GM12801 (cell line): ENCODE data around the gene SORCS2.

Source experiments
- CTCF ChIP-seq: IDR thresholded peaks from one replicate; pipeline ENCODE4 v1.5.1; 2011; ENCODE audit warnings: control low read depth; ENCODE audit not compliant: insufficient read length; ENCODE audit errors: extremely low read depth

Gene SORCS2

GRCh38 chr4:7693711-7694110 is 501.4 kb downstream of the SORCS2 start:
- no peak for TF ChIP-seq CTCF

DNA sequence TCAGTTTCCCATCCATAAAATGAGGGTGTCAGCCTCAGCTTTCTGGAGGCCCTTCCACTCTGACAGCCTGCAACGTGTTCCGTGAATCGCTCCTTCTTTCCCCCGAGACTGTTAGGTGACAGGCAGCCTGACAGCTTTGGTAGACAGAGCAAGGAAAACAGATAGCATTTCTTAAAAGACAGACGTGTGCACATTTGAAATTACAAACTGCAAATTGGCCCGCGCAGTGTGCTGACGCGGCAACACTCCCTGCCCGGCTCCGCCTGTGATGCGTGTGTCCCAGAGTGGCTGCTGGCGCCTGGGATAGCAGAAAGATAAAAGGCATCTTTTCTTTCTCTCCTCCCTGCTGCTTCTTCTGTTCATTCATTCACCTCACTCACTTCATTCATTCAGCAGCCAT is 502.0 kb downstream of the SORCS2 start:
- TF ChIP-seq CTCF: no peak

DNA sequence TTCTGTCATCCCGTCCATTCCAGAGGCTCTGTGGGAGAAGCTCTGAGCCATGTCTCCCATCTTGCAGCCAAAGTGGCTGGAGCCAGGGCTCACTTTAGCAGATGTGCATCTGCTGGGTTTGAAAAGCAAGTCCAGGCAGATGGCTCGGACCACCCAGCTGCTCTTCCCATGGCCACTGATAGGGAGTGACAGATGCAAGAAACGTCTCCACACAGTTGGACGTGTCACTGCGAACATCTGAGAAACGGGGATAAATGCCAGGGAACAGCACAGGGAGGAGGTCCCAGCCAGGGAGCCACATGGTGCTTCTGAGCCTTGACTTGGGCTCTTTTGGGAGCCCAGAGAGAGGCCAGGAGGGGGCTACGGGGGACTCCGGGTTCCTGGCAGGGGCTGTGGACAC is 505.0 kb downstream of the SORCS2 start:
- TF ChIP-seq CTCF: no peak

GRCh38 chr4:7697821-7698220 is 505.5 kb downstream of the SORCS2 start:
- TF ChIP-seq CTCF: no peak

DNA sequence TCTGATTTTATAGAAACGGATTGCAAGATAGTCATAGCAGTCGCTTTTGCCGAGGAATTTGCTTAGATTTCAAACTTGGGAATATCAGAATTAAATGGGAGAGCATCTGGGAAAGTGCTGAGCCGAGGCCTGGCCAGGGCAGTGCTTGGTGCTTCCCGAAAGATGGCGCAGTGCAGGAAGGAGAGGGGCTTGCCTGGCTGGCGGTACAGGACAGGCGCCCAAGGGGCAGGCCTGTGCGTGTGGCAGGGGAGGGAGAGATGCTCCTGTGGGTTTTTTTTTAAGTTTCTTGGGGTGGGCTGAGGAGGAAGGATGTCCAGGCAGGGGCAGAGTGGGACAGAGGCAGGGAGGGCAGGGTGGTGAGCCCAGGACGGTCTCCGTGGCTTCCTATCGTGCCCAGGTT is 506.2 kb downstream of the SORCS2 start:
- no peak for TF ChIP-seq CTCF

DNA sequence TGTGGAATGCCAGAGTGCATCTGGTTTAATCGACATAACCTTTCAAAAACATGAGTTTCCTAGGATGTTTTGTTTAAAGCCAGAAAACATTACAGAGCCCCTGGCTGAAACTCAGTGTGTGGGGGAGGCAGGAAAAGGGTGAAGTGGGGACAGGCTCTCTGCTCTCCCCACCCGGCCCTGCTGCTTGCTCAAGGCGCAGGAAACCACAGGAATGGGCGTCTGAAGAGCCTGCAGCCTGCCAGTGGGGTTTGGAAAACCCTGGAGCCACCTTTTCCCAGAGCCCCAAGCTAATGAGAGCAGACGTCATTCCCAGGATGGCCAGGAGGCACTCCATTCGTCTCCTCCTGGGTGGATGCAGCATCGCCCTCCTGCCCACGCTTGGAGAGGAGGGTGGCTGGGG is 506.7 kb downstream of the SORCS2 start:
- TF ChIP-seq CTCF: no peak

DNA sequence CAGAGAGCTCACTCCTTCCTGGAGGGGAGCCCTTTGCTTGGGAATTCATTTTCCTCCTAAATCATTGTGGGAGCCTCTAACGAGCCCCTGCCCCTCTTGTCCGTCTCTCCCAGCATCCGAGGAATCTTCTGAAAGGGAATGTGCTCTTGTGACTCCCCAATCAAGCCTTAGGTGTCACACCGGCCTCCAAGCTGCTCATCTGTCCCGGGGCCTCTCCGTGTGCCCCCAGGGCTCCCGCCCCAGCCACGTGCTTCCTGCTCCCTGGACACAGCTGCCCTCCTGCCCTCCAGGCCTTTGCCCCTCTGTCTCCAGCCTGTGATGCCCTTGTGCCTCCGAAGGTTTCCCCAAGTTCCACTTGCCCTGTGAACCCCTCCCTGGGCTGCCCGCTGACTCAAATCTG is 507.5 kb downstream of the SORCS2 start:
- no peak for TF ChIP-seq CTCF

DNA sequence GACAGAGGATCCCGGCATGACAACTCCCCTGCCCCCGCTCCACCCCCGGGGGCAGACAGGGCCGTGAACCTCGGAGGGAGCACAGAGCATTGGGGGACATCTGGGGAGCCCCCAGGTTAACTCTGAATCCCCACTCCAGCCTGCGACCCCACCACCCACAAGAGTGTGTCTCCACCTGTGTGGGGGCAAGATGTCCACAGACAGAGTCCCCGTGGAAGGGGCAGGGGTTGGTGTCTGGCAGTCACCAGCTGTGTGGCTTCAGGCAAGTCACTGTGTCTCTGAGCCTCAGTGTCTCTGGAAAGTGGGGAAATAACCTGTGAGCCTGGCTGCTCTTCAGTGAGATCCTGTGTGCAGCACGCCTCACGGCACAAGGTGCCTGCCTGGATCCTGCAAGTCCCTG is 508.3 kb downstream of the SORCS2 start:
- TF ChIP-seq CTCF: no peak
